ENCODE measurements around the gene SGSM1. TPM values are rescaled to one million over a fixed set of nuclear protein-coding genes. Genes with fewer than 3 reads are reported as not detected.

SGSM1 gene
- total RNA-seq, 1 donor from 2014 or later: not detected

- no peak for TF ChIP-seq CTCF (IDR thresholded peaks at IDR 0.05)
- no peak for DNase-seq (ENCODE audit: extremely low spot score, unreplicated experiment)
- no peaks in the 10 kb centered on the region for H3K36me3 Mint-ChIP-seq (ENCODE audit: unreplicated experiment)
- no peaks in the 10 kb centered on the region for H3K9me3 Mint-ChIP-seq (ENCODE audit: unreplicated experiment)
- no peak overlapping the region for H3K27ac Mint-ChIP-seq (ENCODE audit: unreplicated experiment)
- no peak overlapping the region for H3K4me3 Mint-ChIP-seq (ENCODE audit: unreplicated experiment)
- peaks cover 8% of the 10 kb centered on the region for H3K27me3 Mint-ChIP-seq (ENCODE audit: unreplicated experiment)
- no peaks in the 10 kb centered on the region for H3K4me1 Mint-ChIP-seq (ENCODE audit: unreplicated experiment)
Measured at GRCh38 chr22:24841261-24841660, 35.2 kb downstream of the SGSM1 start.

GRCh38 chr22:24843048-24843447 lies 37.0 kb downstream of the SGSM1 start:
- no peak for DNase-seq (ENCODE audit: extremely low spot score, unreplicated experiment)
- peaks cover 11% of the 10 kb centered on the region for H3K27me3 Mint-ChIP-seq (ENCODE audit: unreplicated experiment)
- H3K27ac Mint-ChIP-seq (ENCODE audit: unreplicated experiment): no peak overlapping the region
- no peaks in the 10 kb centered on the region for H3K36me3 Mint-ChIP-seq (ENCODE audit: unreplicated experiment)
- H3K4me3 Mint-ChIP-seq (ENCODE audit: unreplicated experiment): no peak overlapping the region
- H3K4me1 Mint-ChIP-seq (ENCODE audit: unreplicated experiment): no peaks in the 10 kb centered on the region
- no peaks in the 10 kb centered on the region for H3K9me3 Mint-ChIP-seq (ENCODE audit: unreplicated experiment)
- no peak for TF ChIP-seq CTCF (IDR thresholded peaks at IDR 0.05)

- H3K9me3 Mint-ChIP-seq (ENCODE audit: unreplicated experiment): no peaks in the 10 kb centered on the region
- no peak for TF ChIP-seq CTCF (IDR thresholded peaks at IDR 0.05)
- no peak overlapping the region for H3K27ac Mint-ChIP-seq (ENCODE audit: unreplicated experiment)
- no peaks in the 10 kb centered on the region for H3K36me3 Mint-ChIP-seq (ENCODE audit: unreplicated experiment)
- no peak for DNase-seq (ENCODE audit: extremely low spot score, unreplicated experiment)
- peaks cover 11% of the 10 kb centered on the region for H3K27me3 Mint-ChIP-seq (ENCODE audit: unreplicated experiment)
- no peak overlapping the region for H3K4me3 Mint-ChIP-seq (ENCODE audit: unreplicated experiment)
- H3K4me1 Mint-ChIP-seq (ENCODE audit: unreplicated experiment): no peaks in the 10 kb centered on the region
Measured at GRCh38 chr22:24845041-24845898, 39.3 kb downstream of the SGSM1 start.

GRCh38 chr22:24847490-24847889 lies 41.5 kb downstream of the SGSM1 start:
- DNase-seq (ENCODE audit: extremely low spot score, unreplicated experiment): no peak
- Mint-ChIP-seq H3K27me3 (ENCODE audit: unreplicated experiment) (peaks cover 11% of the 10 kb centered on the region), H3K4me1 (ENCODE audit: unreplicated experiment) (no peaks in the 10 kb centered on the region), H3K36me3 (ENCODE audit: unreplicated experiment) (no peaks in the 10 kb centered on the region), H3K27ac (ENCODE audit: unreplicated experiment) (no peak overlapping the region), H3K4me3 (ENCODE audit: unreplicated experiment) (no peak overlapping the region), H3K9me3 (ENCODE audit: unreplicated experiment) (no peaks in the 10 kb centered on the region)
- no peak for TF ChIP-seq CTCF (IDR thresholded peaks at IDR 0.05)

- Mint-ChIP-seq H3K36me3 (ENCODE audit: unreplicated experiment) (no peaks in the 10 kb centered on the region), H3K9me3 (ENCODE audit: unreplicated experiment) (no peaks in the 10 kb centered on the region), H3K4me3 (ENCODE audit: unreplicated experiment) (no peak overlapping the region), H3K4me1 (ENCODE audit: unreplicated experiment) (no peaks in the 10 kb centered on the region), H3K27ac (ENCODE audit: unreplicated experiment) (no peak overlapping the region), H3K27me3 (ENCODE audit: unreplicated experiment) (peaks cover 11% of the 10 kb centered on the region)
- no peak for TF ChIP-seq CTCF (IDR thresholded peaks at IDR 0.05)
- DNase-seq (ENCODE audit: extremely low spot score, unreplicated experiment): no peak
Measured at GRCh38 chr22:24848559-24849168, 42.7 kb downstream of the SGSM1 start.
